Measurements from ENCODE around the gene WWP2.
A peak's percentile ranks its signal among the peaks of the same experiment; 100 is the strongest.

WWP2 gene

GRCh38 chr16:69871708-69872107, 109.6 kb downstream of the WWP2 start:
- no peak for DNase-seq (ENCODE audit: low read depth)
- TF ChIP-seq CTCF (conservative IDR thresholded peaks at IDR 0.05; ENCODE audit: low read depth, low read length), result no peak
- H3K4me3 ChIP-seq (ENCODE audit: low read depth, low read length), result no peak overlapping the region

DNA sequence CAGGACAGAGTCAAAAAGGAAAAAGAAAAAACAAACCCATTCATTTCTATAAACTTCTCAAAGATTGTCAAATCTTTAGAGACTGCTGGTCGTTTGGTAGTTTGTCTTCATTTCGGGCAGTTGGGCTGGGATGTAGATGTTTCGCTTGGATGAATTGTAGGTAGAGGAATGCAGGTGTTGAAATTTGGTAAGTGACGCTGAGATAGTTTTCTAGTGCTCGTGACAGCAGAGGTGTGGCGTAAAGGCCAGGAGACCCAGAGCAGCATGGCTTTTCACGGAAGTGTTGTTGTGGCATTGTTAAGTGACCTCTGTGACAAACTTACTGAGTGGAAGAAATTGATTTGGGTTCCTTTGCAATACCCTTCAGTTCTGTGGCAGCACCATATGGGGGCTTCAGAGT, 110.8 kb downstream of the WWP2 start:
- no peak for TF ChIP-seq CTCF (conservative IDR thresholded peaks at IDR 0.05; ENCODE audit: low read depth, low read length)

DNA sequence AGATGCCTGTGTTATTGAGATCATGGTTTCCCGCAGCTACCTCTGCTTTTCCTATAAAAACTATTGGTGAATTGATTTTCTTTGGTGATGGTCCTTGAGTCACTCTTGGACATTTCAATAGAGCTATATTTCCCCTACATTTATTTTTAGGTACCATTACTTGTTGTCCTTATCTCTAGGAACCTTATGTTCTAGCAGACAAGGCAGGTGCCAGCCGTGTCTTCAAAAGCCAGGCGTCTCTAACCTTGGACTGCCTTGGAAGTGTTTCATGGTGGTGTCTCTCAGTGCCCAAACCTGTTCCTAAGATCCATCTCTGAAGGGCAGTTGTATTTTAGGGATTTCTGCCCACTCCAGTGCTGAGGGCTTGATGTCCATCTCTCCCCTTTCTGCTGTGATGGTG, 111.7 kb downstream of the WWP2 start:
- TF ChIP-seq CTCF (conservative IDR thresholded peaks at IDR 0.05; ENCODE audit: low read depth, low read length), result no peak
- DNase-seq (ENCODE audit: low read depth), result no peak
- no peak overlapping the region for H3K4me3 ChIP-seq (ENCODE audit: low read depth, low read length)

More for the DNA sequence above, 110.8 kb downstream of the WWP2 start:
- H3K4me3 ChIP-seq (ENCODE audit: low read depth, low read length), result no peak overlapping the region
- no peak for DNase-seq (ENCODE audit: low read depth)

DNA sequence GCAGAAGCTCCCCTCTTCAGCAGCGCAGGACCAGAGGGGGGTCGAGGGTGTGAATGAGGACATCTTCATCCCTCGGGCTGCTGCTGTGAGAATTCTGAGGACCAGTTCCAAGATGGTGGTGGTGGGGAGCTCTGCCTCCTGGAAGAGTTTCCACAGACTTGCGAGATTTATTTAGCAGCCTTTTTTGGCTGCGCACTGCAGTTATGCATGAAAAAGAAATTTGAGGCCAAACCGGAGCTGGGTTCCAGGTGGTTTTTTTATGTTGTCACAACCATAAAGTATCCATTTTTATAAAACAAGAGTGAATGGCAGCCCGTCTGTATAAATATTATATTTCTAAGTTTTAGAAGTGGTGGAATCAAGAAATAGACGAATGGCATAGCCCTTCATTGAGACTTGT, 112.1 kb downstream of the WWP2 start:
- no peak for DNase-seq (ENCODE audit: low read depth)
- H3K4me3 ChIP-seq (ENCODE audit: low read depth, low read length), result no peak overlapping the region
- TF ChIP-seq CTCF (conservative IDR thresholded peaks at IDR 0.05; ENCODE audit: low read depth, low read length), result no peak

DNA sequence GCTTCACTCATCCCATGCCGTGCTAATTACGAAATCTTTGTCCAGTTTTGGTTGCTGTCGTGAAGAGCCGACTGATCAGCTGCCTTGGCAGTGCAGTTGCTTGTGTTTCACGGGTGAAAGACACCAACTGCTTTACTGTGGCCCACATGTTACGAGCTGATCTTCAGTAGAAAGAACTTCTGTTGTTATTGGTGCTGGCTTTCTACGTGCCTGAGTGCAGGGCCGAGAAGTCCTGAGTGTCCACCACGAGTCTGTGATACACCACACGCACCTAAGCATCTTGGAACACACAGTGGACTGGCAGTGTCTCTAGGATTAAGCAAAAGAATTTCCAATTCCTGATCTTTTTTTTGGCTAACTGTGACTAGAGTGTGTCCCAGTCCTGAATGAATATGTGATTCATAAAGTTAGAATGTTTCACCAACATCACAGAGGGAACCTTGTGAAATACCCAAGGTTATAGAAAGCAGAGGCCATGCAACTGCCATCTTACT, 118.6 kb downstream of the WWP2 start:
- peak; percentile 80 for DNase-seq (ENCODE audit: low read depth)
- H3K4me3 ChIP-seq (ENCODE audit: low read depth, low read length), result no peak overlapping the region
- TF ChIP-seq CTCF (conservative IDR thresholded peaks at IDR 0.05; ENCODE audit: low read depth, low read length), result no peak

GRCh38 chr16:69881141-69881540, 119.0 kb downstream of the WWP2 start:
- no peak overlapping the region for H3K4me3 ChIP-seq (ENCODE audit: low read depth, low read length)
- TF ChIP-seq CTCF (conservative IDR thresholded peaks at IDR 0.05; ENCODE audit: low read depth, low read length), result no peak
- no peak for DNase-seq (ENCODE audit: low read depth)

DNA sequence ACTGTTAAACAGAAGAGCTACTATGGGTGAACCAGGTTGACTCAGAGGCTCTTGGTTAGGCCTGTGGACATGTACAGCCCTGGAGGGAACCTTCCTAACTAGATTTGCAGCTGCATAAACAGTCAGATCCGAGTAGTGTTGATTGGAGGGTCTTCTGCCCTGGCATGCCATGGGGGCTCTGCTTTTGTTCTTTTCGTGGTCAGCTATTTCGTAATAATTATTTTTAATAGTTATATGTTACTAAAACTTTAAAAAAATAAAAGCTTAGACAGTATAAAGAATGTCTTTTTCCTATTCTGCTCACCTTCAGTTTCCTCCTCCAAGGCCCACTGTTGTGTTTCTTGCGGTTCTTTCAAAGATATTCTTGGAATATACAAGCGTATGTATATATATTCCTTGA, 121.6 kb downstream of the WWP2 start:
- H3K4me3 ChIP-seq (ENCODE audit: low read depth, low read length), result no peak overlapping the region
- TF ChIP-seq CTCF (conservative IDR thresholded peaks at IDR 0.05; ENCODE audit: low read depth, low read length), result no peak
- DNase-seq (ENCODE audit: low read depth), result no peak
